Measurements from ENCODE around the gene SLC22A23.

The SLC22A23 gene

DNA sequence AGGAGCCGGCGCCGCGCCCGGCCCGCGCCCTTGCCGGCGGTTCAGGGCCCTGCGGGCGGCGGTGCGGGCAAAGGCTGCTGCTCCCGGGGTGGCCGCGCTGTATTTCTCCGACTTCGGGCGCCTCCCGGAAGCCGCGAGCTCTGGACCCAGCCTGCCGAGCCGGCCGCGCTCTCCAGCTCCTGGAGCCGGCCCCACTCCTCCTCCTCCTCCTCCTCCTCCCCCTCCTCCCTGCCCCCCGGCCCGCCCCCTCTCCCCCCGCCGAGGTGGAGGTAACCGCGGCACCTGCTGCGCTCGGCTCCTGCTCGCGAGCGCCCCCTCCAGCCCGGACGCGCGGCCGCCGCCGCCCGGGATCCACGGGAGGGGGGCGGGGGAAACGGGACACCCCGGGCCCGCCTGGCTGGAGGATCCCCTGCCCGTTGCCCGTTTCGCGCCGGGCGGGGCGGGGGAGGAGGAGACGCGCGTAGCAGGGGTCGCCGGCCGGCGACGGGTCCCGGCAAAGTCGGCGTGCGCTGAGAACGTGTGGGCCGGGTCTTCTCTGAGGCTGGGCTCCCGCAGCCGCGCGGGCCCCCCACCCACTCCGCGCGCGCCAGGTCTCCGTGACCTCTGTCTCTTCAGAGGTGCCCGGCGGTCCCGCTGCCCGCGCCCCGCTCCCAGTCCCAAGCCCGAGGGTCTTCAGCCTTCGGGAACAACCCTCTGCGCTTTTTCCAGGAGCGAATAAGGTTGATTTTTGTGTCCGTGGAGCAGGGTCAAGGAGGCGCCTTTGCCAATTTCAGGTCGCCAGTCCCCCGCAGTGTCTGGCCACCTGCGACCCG is at the start of gene SLC22A23:
Gene SLC22A23 (minus strand): TSS at position 153 of the 812 bp plus-strand sequence. CDS start 491 bp downstream, outside the sequence.
- peak; percentile 17 for DNase-seq

DNA sequence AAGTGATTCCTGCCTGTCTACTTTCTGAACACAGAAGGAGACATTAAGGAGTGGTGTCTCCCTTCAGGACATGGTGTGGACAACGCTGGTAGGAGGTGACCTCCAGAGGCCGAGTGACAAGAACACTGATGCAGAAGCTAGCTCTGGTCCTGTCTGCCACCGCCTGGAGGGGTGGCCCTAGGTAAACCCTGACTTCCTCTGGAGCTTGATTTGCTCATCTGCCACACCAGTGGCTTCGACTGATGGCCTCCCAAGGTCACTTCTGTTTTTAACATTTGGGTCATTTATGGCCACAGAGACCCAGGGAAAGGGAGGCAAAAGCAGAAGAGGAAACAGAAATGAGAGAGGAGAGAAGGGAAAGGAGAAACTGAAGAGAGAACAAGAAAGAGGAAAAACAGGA is 49.4 kb upstream of the SLC22A23 start:
- no peak for DNase-seq

GRCh38 chr6:3504938-3505805 is 48.3 kb upstream of the SLC22A23 start:
- no peak for DNase-seq

DNA sequence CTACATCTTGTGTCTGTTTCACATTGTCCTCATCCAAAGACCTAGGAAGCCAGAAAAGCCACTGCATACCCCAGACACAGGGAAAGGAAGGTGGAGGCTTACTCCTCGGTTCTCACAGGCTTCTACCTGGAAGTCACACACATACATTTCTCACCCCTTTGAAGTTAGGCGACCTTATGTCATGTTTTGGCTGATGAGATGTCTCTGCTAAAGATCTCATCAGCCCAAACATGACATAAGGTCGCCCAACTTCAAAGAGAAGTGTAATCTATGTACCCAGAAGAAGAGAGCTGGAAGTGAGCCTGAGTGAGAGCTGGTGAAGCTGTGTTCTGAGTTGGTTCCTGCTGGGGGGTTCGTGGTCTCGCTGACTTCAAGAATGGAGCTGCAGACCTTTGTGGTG is 47.5 kb upstream of the SLC22A23 start:
- no peak for DNase-seq

GRCh38 chr6:3501826-3502500 is 45.1 kb upstream of the SLC22A23 start:
- no peak for DNase-seq

GRCh38 chr6:3500262-3501014 is 43.6 kb upstream of the SLC22A23 start:
- DNase-seq, result no peak

DNA sequence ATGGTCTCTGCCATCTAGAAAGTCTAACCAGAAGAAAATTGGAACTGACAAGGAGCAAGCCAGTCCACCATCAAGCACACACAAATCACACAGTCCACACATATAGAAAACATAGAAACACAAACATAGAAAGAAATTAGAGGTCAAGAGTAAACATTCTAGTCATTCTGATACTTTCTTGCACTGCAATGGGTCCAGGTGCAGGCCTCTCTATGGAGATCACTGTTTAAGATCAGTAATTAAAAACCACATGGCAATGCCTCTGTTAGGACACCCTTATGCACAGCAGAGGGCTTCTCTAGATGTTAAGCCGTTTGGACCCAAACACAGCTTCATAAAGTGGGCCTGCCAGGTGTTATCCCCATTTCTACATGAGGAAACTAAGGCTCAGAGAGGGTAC is 42.8 kb upstream of the SLC22A23 start:
- no peak for DNase-seq

DNA sequence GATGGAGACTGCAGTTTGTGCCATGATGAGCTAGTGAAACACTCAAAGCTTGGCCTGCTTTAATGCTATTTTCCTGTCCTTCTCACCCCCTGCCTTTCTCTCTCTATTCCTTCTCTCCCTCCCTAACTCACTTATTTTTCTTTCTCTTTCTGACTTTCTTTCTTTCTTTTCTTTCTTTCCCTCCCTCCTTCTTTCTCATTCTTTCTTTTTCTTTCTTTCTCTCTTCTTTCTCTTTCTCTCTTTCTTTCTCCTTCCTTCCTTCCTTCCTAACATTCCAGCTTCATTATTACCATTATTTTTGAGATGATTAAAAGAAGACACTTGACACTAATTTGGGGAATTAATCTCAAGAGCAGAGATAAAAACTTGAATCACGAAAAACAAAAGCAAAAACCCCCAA is 39.5 kb upstream of the SLC22A23 start:
- no peak for DNase-seq

GRCh38 chr6:3494391-3495100 is 37.7 kb upstream of the SLC22A23 start:
- no peak for DNase-seq

DNA sequence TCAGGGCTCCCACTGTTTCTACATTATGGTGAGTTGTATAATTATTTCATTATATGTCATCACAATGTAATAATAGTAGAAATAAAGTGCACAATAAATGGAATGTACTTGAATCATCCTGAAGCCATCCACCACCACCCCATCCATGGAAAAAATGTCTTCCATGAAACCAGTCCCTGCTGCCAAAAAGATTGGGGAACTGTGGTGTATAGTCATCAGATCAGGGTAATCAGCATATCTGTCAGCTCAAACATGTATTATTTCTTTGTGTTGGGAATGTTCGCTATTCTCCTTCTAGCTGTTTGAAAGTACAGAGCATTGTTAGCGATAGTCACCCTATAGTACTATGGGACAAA is 33.8 kb upstream of the SLC22A23 start:
- no peak for DNase-seq

GRCh38 chr6:3489961-3490624 is 33.2 kb upstream of the SLC22A23 start:
- DNase-seq, result no peak

GRCh38 chr6:3489027-3489757 is 32.3 kb upstream of the SLC22A23 start:
- DNase-seq, result no peak

- DNase-seq, result no peak
Observed at GRCh38 chr6:3484946-3485345, 28.1 kb upstream of the SLC22A23 start.

DNA sequence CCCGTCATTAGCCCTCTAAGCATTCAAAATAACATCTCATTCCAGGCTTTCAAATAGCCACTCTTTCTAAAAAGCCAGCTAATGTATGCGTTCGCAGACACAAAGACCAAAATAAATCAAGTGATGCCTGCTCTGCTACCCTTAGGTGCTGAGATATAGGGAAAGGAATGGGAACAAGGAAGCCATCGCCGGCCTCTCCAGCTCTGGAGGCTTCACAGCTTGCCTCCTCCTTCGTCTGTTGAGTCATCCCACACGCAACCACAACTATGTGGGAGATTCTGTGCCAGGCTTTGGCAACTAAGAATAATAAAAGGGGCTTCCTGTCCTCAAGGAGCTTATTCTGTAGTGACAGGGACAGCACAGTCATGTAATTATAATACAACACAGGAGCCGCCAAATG is 27.3 kb upstream of the SLC22A23 start:
- DNase-seq, result no peak

GRCh38 chr6:3483675-3484074 is 26.8 kb upstream of the SLC22A23 start:
- DNase-seq, result no peak

DNA sequence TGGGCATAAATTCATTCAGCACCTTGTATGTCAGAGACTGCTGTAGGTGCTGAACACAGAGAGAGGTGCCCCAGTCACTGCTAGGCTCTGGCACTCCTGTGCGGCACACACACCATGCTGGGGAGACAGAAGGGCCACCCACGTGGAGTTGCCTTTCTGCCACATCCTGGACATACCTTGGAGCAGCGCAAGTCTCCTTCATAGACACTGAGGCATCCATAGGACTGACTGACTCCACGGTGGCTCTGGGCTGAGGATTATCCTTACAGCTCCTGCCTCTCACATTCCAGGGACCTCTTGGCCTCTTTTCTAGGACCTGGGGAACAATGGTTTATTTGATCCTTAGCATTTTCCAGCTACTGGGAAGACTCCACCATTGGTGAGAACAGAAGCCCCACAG is 26.0 kb upstream of the SLC22A23 start:
- no peak for DNase-seq

GRCh38 chr6:3481640-3482039 is 24.8 kb upstream of the SLC22A23 start:
- no peak for DNase-seq

GRCh38 chr6:3480009-3480408 is 23.2 kb upstream of the SLC22A23 start:
- no peak for DNase-seq

- no peak for DNase-seq
Observed at GRCh38 chr6:3473773-3474172, 16.9 kb upstream of the SLC22A23 start.

- DNase-seq, result no peak
Observed at GRCh38 chr6:3471711-3472110, 14.9 kb upstream of the SLC22A23 start.

- DNase-seq, result no peak
Observed at GRCh38 chr6:3471286-3471685, 14.4 kb upstream of the SLC22A23 start.
